GM23248 (cell line): ENCODE results near the gene SLC1A2. TPM values are rescaled to one million over a fixed set of nuclear protein-coding genes. Genes with fewer than 3 reads are reported as not detected.

ENCODE experiments used
- DNase-seq: peaks from one replicate; pipeline ENCODE4 v3.0.0-alpha.2; 2015
- H2AFZ ChIP-seq: fragments of 200-600 bp; sonication (generic); 2 replicates; pipeline ENCODE4 v1.6.1; 2016; ENCODE audit warnings: antibody characterized with exemption
- H3F3A ChIP-seq: fragments of 200-600 bp; sonication (generic); 2 replicates; pipeline ENCODE4 v1.6.1; 2016; ENCODE audit warnings: mild to moderate bottlenecking, antibody characterized with exemption, mixed run types; ENCODE audit not compliant: insufficient read depth
- H3K27ac ChIP-seq: fragments of 200-600 bp; sonication (generic); 2 replicates; pipeline ENCODE4 v1.5.1; 2016; ENCODE audit warnings: mild to moderate bottlenecking
- H3K27me3 ChIP-seq: fragments of 200-600 bp; sonication (generic); replicated peaks from 2 replicates; pipeline ENCODE4 v1.6.1; 2016; ENCODE audit warnings: mild to moderate bottlenecking; ENCODE audit not compliant: insufficient read depth
- H3K36me3 ChIP-seq: fragments of 200-600 bp; sonication (generic); 2 replicates; pipeline ENCODE4 v1.6.1; 2016; ENCODE audit warnings: low read depth, mild to moderate bottlenecking
- H3K4me1 ChIP-seq: fragments of 200-600 bp; sonication (generic); 2 replicates; pipeline ENCODE4 v1.6.1; 2016; ENCODE audit warnings: mild to moderate bottlenecking; ENCODE audit not compliant: insufficient read depth
- H3K4me2 ChIP-seq: fragments of 200-600 bp; sonication (generic); one replicate; pipeline ENCODE4 v1.6.1; 2016; ENCODE audit warnings: mild to moderate bottlenecking; ENCODE audit not compliant: unreplicated experiment
- H3K4me3 ChIP-seq: fragments of 200-600 bp; sonication (generic); 2 replicates; pipeline ENCODE4 v1.5.1; 2016; ENCODE audit warnings: mild to moderate bottlenecking
- H3K79me2 ChIP-seq: fragments of 200-600 bp; sonication (generic); 2 replicates; pipeline ENCODE4 v1.6.1; 2016; ENCODE audit warnings: mild to moderate bottlenecking; ENCODE audit not compliant: insufficient read depth
- H3K9ac ChIP-seq: fragments of 200-600 bp; sonication (generic); 2 replicates; pipeline ENCODE4 v1.6.1; 2016; ENCODE audit warnings: mild to moderate bottlenecking
- H3K9me2 ChIP-seq: fragments of 200-600 bp; sonication (generic); 2 replicates; pipeline ENCODE4 v1.6.1; 2016; ENCODE audit warnings: mixed run types, mild to moderate bottlenecking, moderate library complexity; ENCODE audit not compliant: insufficient read depth
- H3K9me3 ChIP-seq: fragments of 200-600 bp; sonication (generic); one replicate; pipeline ENCODE4 v1.6.1; 2017; ENCODE audit warnings: low read depth
- H4K20me1 ChIP-seq: fragments of 200-600 bp; sonication (generic); 2 replicates; pipeline ENCODE4 v1.6.0; 2016; ENCODE audit not compliant: insufficient read depth
- EZH2 ChIP-seq: fragments of 200-600 bp; sonication (generic); IDR thresholded peaks from 2 replicates; pipeline ENCODE4 v1.6.1; 2018; ENCODE audit warnings: antibody characterized with exemption, mild to moderate bottlenecking; ENCODE audit not compliant: insufficient read depth, poor library complexity, severe bottlenecking
- EZH2phosphoT487 ChIP-seq: fragments of 200-600 bp; sonication (generic); IDR thresholded peaks from 2 replicates; pipeline ENCODE4 v1.6.1; 2018; ENCODE audit warnings: antibody characterized with exemption, moderate library complexity, mild to moderate bottlenecking, low read depth; ENCODE audit not compliant: insufficient read depth
- WGBS, 2 experiments: methylation state at CpG; one replicate each; pipeline ENCODE4 v1.1.6; 2015 to 2017; ENCODE audit warnings: low lambda C conversion rate in 2 of 2, low coverage in 1 of 2; ENCODE audit errors: missing lambda C conversion rate in 2 of 2; 5-methylcytosine and 5-hydroxymethylcytosine counted together
- in situ Hi-C: fragments of 300-500 bp; cut with MboI; formaldehyde crosslinking; loops from 2 replicates; pipeline ENCODE4 v1.15.0; 2020
- polyA plus RNA-seq: library from polyadenylated mRNA; unstranded; fragments of >200 nt; fragmentation: Nextera tagmentation; extraction: Ambion mirVana; gene quantifications from 2 replicates; pipeline ENCODE4 v1.2.1, GENCODE V29; 2016
- total RNA-seq: library from RNA; depleted of rRNA; stranded (reverse); fragments of >200 nt; shearing (Covaris generic); gene quantifications from 2 replicates; pipeline ENCODE4 v1.2.3, GENCODE V29; 2014

The SLC1A2 gene
- total and polyA plus RNA-seq, 2 experiments from 2014 or later: 0.88 to 1.2 TPM

DNA sequence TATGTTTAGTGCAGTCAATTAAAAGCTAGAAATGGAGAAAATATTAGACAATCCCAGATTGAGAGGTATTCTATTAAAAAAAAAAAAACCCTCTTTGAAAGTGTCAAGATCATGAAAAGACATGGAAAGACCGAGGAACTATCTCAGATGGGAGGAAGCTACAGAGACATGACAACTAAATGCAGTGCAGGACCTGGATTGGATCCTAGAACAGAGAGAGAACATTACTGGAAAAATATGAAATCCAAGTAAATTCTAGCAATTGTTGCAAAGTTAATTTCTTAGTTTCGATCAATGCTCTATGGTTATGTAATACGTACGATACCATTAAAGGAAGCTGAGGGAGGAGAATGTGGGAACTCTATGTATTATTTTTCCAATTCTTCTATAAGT, 43.2 kb downstream of the SLC1A2 start:
- H3K9ac ChIP-seq: no peak overlapping the region
- no peaks in the 10 kb centered on the region for H3K9me3 ChIP-seq
- H3K36me3 ChIP-seq: no peaks in the 10 kb centered on the region
- H3K9me2 ChIP-seq: no peaks in the 10 kb centered on the region
- in situ Hi-C loops: no loop called here
- peak overlapping the region; percentile 16 for H3K4me2 ChIP-seq
- no peaks in the 10 kb centered on the region for H4K20me1 ChIP-seq
- DNase-seq: no peak
- TF ChIP-seq EZH2 (no peak), EZH2phosphoT487 (no peak)
- H3F3A ChIP-seq: peaks cover 16% of the 10 kb centered on the region; the same call in 1 of the 2 replicates
- no peaks in the 10 kb centered on the region for H3K27me3 ChIP-seq
- 50 to 60% methylated on average over 4 of the region's 4 CpGs for WGBS, 2 experiments
- H2AFZ ChIP-seq: no peak overlapping the region
- H3K4me1 ChIP-seq: peaks cover 16% of the 10 kb centered on the region
- no peaks in the 10 kb centered on the region for H3K79me2 ChIP-seq
- H3K4me3 ChIP-seq: no peak overlapping the region
- H3K27ac ChIP-seq: no peak overlapping the region

DNA sequence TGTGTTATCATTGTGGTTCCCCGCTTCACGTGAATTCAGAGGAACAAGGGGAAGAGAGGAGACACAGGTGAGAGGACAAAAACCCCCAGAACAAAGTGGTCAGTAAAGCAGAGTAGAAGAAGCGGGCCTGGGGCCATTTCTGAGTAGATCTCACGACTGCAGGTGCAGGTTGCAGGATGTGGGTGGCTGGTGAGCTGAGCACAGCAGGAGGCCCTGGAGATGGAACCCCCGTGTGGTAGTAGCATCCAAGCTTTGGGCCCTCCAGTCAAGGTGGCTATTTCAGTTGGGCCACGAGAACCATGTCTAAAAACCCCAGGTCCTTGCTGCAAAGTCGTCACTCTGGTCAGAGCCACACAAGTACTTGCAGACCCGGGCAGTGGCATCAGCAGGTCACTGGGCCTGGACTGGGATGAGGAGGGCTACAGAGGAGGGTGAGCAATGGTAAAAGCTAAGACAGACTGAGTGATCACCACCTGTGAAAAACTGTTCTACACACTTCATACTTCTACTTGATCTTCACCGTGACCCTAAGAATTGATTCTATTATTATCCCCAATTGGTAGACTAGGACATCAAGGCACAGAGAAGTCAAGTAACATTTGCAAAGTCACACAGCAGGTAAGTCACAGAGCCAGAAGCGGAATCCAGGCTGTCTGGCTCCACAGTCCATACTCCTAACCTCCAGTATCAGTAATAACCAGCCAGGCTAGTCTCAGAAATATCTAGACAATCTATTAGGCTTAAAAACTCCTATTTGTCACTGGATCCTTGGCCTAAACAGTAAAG, 43.8 kb downstream of the SLC1A2 start:
- H3K79me2 ChIP-seq: no peaks in the 10 kb centered on the region
- H3K4me2 ChIP-seq: peak overlapping the region; percentile 16
- no peak overlapping the region for H3K27ac ChIP-seq
- no peak for TF ChIP-seq EZH2phosphoT487
- no peak for TF ChIP-seq EZH2
- no peak for DNase-seq
- H2AFZ ChIP-seq: no peak overlapping the region
- 95% methylated on average over 10 of the region's 10 CpGs for WGBS, 2 experiments
- H3K27me3 ChIP-seq: no peaks in the 10 kb centered on the region
- peaks cover 16% of the 10 kb centered on the region; the same call in 1 of the 2 replicates for H3F3A ChIP-seq
- H3K4me1 ChIP-seq: peaks cover 16% of the 10 kb centered on the region
- no peaks in the 10 kb centered on the region for H4K20me1 ChIP-seq
- H3K9me2 ChIP-seq: no peaks in the 10 kb centered on the region
- no peaks in the 10 kb centered on the region for H3K9me3 ChIP-seq
- no peak overlapping the region for H3K9ac ChIP-seq
- in situ Hi-C loops: no loop called here
- H3K36me3 ChIP-seq: no peaks in the 10 kb centered on the region
- H3K4me3 ChIP-seq: no peak overlapping the region

- H3K4me3 ChIP-seq: no peak overlapping the region
- no peak overlapping the region for H2AFZ ChIP-seq
- no peaks in the 10 kb centered on the region for H3K27me3 ChIP-seq
- H3K9me3 ChIP-seq: no peaks in the 10 kb centered on the region
- H3K9me2 ChIP-seq: no peaks in the 10 kb centered on the region
- TF ChIP-seq EZH2phosphoT487 (no peak), EZH2 (no peak)
- peaks cover 16% of the 10 kb centered on the region for H3K4me1 ChIP-seq
- H3F3A ChIP-seq: peaks cover 16% of the 10 kb centered on the region; the same call in 1 of the 2 replicates
- no peak overlapping the region for H3K27ac ChIP-seq
- no peak overlapping the region for H3K4me2 ChIP-seq
- no peaks in the 10 kb centered on the region for H3K79me2 ChIP-seq
- in situ Hi-C loops: no loop called here
- H3K9ac ChIP-seq: no peak overlapping the region
- no peaks in the 10 kb centered on the region for H3K36me3 ChIP-seq
- peak; percentile 31 for DNase-seq
- WGBS, 2 experiments: 98 to 100% methylated on average over 2 of the region's 2 CpGs
- H4K20me1 ChIP-seq: no peaks in the 10 kb centered on the region
Measured at GRCh38 chr11:35373284-35373933, 45.9 kb downstream of the SLC1A2 start.

DNA sequence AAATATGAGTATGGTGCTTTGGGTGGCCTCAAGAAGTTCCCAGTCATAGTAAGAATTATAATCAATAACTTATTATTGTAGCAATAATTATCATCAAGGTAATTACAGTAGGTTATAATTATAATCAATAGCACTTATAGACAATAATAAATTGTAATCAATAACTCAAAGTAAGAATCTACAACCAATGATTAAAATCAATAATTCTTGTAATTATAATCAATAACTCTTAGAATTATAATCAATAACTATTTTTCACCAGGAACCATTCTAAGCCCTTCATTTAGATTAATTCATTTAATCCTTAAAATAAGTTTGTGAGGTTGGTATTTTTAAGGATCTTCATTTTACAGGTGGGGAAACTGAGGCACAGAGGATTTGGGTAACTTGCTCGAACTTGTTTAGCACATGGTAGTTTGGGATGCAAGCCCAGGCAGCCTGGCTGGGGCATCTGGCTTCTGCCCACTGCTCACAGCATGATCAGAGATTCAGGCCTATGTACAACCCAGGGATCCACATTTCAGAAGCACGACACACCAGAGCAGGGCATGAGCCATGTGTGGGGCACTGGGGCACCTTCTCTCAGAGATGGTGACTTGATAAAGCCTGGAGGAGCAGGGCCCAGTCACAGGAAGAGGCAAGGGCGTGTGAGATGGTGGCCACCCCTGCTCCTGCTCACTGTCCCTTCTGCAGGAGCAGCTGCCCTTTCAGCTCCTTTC, 46.6 kb downstream of the SLC1A2 start:
- TF ChIP-seq EZH2 (no peak), EZH2phosphoT487 (no peak)
- in situ Hi-C loops: no loop called here

More for the DNA sequence above, 46.6 kb downstream of the SLC1A2 start:
- peak; percentile 30 for DNase-seq
- H3K27ac ChIP-seq: no peak overlapping the region
- no peaks in the 10 kb centered on the region for H3K9me3 ChIP-seq
- no peak overlapping the region for H2AFZ ChIP-seq
- peaks cover 18% of the 10 kb centered on the region; the same call in 1 of the 2 replicates for H3F3A ChIP-seq
- H4K20me1 ChIP-seq: no peaks in the 10 kb centered on the region
- H3K9me2 ChIP-seq: no peaks in the 10 kb centered on the region
- H3K4me3 ChIP-seq: no peak overlapping the region
- H3K27me3 ChIP-seq: no peaks in the 10 kb centered on the region
- H3K9ac ChIP-seq: no peak overlapping the region
- 71 to 73% methylated on average over 3 of the region's 3 CpGs for WGBS, 2 experiments
- H3K4me2 ChIP-seq: no peak overlapping the region
- H3K4me1 ChIP-seq: peaks cover 20% of the 10 kb centered on the region
- no peaks in the 10 kb centered on the region for H3K36me3 ChIP-seq
- no peaks in the 10 kb centered on the region for H3K79me2 ChIP-seq
